HG03558 (cell line): ENCODE measurements around the gene FOXO4.

Experiments
- ATAC-seq: cut with Tn5 transposase; IDR thresholded peaks from one replicate; pipeline ENCODE4 v1.9.1; 2021; ENCODE audit warnings: moderate number of reproducible peaks; ENCODE audit not compliant: unreplicated experiment; ENCODE audit errors: extremely low read depth

Gene FOXO4

DNA sequence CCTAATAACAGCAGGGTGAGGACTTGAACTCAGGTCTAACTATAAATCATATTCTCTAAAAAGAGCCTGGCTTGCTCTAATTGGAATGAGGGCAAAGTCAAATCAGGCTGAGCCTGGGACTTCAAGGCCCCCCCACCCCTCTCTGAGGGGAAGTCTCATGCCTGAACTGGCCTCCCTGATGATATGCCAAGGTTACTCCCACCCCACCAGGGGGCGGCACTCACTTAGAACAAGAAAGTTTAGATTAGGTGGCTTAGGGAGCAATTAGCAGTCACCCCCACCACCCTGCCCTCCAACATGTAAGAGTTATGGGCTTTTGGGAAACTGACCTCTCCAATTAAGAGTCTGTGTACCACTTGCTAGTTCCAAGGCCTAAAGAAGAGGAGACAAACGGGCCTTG lies 2.7 kb downstream of the FOXO4 start:
- no peak for ATAC-seq

DNA sequence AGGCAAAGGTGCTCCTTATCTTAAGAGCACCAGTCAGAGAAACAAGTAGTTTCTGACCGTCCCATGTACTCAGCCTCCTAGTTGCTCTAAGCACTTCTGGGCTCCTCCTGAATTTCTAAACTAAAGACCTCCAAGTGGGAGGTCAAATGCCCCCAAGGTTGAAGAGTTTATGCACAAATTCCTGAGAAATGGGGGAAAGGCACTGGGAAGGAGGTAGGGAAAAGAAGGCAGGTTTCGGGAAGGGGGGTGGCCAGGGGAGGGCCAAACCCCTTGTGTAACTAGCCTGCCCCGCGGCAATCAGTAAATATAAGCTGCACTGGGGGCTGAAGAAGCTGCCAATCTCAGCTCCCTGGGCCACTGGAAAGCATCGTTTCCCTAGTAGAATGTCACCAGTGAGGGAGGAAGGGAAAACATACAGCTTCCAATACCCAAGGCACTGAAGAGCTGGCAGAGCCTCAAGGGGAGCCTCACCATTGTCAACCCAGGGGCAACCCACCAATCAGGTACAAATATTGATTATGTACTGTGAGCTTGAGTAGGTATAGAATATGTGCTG lies 3.4 kb downstream of the FOXO4 start:
- ATAC-seq = no peak

DNA sequence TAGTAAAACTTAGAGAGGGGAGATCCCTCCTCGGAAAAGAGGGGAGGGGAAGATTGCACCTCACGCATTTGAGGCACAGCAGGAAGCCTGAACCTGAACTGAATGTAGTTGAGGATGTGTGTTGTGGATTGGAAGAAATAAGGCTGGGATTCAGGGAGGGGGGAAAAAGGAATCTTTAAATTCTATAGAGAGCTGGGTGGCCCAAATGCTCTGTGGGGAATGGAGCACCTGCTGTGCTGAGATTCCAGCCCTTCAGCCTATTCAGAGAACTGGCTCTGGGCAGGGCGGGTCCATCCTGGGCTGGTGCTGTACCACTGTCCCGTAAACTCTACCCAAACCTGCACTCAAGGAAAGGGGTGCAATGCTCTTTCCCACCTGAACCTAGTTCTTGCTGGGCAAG lies 4.1 kb downstream of the FOXO4 start:
- no peak for ATAC-seq

DNA sequence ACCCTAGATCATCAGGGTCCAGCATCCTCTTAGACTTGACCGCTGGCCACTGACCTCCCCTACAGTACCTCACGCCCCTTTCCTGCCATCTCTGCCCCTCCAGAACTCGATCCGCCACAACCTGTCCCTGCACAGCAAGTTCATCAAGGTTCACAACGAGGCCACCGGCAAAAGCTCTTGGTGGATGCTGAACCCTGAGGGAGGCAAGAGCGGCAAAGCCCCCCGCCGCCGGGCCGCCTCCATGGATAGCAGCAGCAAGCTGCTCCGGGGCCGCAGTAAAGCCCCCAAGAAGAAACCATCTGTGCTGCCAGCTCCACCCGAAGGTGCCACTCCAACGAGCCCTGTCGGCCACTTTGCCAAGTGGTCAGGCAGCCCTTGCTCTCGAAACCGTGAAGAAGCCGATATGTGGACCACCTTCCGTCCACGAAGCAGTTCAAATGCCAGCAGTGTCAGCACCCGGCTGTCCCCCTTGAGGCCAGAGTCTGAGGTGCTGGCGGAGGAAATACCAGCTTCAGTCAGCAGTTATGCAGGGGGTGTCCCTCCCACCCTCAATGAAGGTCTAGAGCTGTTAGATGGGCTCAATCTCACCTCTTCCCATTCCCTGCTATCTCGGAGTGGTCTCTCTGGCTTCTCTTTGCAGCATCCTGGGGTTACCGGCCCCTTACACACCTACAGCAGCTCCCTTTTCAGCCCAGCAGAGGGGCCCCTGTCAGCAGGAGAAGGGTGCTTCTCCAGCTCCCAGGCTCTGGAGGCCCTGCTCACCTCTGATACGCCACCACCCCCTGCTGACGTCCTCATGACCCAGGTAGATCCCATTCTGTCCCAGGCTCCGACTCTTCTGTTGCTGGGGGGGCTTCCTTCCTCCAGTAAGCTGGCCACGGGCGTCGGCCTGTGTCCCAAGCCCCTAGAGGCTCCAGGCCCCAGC lies 5.2 kb downstream of the FOXO4 start:
- ATAC-seq = no peak

DNA sequence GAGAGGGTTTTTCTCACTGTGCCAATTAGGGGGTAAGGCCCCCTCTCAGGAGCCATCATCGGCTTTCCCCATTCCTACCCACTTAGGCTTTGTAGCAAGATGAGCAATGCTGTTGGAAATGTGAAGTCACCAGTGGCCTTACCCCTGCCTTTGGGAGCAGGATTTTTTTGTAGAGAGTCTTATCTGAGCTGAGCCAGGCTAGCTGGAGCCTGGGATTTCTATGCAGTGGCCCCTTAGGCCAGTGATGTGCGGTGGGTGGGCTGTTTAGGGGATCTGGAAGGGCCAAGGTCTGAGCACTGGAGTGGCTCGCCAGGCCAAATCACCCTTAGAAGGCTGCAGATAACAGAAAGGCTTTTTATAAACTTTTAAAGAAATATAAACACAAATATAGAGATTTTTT lies 6.6 kb downstream of the FOXO4 start:
- ATAC-seq = no peak

DNA sequence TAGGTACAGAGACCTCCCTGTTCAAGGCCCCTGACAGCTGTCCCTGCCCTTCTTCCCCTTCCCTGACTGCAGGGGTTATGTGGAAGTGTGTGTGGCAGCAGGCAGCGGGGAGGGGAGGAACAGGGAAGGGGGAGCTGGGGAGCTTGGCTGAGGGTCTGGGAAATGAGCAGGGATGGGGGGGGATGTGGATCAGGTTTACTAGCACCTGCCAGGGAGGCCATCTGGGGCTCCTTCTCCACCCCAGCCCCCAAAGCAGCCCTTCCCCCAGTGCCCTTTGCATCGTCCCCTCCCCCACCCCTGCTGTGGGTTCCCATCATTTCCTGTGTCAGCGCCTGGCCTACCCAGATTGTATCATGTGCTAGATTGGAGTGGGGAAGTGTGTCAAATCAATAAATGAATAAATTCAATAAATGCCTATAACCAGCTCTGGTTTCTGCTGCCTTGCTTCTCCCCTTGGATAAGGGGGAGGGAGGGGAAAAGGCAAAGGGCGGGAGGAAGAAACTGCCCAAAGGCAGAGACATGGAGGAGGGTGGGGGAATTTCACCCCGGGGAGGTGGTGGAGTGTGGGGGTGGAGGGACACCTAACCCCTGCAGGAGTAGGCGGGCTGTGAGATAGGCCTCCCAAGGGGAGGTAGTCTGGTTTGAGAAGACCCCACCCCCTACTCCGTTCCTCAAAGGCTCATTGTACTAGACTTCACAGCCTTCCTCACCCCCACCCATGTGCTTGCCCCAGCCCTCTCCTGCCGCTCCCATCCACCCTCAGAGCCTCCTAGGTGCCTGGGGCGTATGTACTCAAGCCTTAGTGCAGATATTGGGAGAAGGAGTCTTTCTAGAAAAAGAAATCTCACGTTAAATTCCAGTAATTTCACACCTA lies 7.7 kb downstream of the FOXO4 start:
- ATAC-seq = no peak

DNA sequence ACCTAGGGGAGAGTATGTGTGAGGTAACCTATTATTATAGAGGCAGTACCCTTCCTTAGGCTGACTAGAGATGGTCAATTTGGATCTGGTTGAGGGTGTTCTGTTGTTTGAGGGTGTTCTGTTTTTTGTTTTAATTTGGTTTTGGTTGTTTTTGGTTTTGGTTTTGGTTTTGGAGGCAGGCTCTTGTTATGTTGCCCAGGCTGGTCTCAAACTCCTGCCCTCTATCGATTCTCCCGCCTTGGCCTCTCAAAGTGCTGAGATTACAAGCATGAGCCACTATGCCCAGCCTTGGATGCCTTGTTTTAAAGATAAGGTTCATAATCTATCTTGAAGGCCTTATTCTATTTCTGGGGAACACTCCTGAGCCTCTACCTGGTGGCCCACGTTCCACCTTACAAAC lies 10.0 kb downstream of the FOXO4 start:
- ATAC-seq = no peak

DNA sequence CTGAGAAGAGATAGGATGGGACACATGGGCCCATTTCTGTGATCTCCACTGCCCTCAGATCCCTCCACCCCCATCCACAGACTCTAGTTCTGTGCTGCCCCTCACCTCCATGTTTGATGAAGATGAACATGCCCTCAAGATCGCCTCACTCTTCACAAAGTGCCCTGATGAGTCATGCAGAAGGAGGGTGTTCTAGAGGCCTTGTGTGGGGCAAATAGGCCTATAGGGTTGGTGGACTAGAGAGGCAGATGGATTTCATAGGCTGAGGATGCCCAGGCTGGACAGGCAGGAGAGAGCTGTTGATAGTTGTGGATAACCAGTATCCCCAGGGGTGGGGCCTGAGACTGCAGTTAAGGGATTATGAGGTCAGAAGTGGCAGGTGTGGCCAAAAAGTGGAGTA lies 10.8 kb downstream of the FOXO4 start, which contains the start of gene CXorf65:
CXorf65 (minus strand) TSS at position 314 of the 400 bp plus-strand sequence; CDS start at position 130, 184 bp downstream.
- no peak for ATAC-seq

DNA sequence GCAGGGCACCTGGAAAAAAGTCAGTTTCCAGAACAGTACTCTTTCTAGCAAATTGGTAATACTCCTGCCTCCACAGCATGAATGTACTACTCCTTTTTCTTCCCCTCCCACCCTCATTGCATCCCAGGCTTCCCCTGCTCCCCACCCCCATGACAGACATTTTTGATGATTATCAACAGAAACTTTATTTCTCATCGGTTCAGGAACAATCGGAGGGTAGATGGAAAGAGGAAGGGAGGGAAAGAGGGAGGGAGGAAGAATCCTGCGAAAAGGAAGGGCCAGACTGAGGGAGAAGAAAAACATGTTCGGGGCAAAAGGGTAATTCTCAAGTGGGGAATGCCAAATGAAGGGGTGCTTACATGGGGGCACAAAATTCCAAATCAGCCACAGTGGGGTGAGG lies 11.6 kb downstream of the FOXO4 start:
- no peak for ATAC-seq

DNA sequence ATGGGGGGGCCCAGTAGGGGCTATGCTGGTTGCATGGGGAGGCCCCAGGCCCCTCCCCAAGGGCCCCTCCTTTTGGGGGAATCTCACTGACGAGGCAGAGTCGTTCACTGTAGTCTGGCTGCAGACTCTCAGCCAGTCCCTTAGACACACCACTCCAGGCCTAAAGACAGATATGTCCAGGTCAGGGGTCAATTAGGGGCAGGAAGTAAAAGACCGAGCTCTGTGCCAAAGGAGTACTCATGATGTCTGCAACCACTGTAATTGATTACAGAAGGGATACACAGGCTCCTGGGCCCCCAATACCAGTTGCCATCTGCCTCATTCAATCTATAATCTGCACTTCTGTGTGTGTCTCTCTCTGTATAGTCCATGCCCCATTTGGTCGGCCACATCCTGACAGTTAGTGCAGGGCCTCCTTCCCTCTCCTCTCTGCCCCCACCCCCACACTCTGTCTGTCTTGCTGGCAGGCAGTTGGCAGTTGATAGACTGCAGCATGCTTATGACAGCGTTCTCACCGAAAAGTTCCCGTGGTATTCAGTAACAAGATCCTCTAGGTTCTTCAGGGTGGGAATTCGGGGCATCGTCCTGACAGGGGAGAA lies 12.2 kb downstream of the FOXO4 start:
- ATAC-seq = no peak

DNA sequence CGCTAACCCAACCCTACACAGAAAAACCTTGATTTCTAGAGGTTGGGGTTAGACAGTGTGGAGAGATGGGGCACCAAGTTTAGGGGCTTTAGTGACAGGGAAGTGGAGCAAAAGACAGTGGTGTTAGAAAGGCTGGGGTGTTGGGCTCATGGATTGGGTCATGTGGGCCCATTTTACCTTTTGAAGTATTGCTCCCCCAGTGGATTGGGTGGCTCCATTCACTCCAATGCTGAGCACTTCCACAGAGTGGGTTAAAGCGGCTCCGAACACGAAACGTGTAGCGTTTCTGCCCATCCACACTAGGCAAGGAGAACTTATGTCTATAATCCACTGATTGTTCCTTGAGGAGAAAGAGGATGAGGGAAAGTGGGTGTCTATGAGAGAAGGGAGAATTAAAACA lies 13.4 kb downstream of the FOXO4 start:
- no peak for ATAC-seq

DNA sequence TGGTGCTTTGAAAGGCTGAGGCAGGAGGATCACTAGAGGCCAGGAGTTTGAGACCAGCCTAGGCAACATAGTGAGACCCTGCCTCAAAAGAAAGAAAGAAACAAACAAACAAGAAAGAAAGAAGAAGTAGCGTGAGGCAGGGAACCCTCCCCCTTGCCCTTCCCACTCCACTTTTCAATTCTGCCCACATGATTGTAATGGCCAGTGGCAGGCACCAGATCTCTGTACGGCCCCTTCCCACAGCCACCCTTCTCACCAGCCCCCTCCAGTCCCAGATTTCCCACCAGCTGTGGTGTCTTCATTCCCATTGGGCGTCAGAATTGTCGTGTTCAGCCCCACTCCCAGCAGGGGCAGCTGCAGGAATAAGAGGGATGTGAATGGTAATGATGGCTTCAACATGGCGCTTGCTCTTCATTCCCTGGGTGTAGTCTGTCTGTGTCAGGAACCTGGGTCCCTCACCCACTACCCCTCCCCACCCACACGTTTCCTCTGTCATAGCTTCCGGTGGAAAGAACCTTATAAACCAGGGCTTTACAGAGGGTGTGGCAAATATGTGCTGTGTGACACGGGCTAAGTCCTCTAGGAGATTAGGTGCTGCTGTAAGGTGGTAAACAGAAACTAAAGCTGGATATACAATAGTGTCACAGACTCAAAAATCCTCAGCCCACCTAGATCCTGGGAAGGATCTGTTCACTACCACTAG lies 15.6 kb downstream of the FOXO4 start, which contains the start of gene IL2RG:
IL2RG (minus strand) TSS at position 437 of the 703 bp plus-strand sequence; CDS start at position 399, 38 bp downstream.
- ATAC-seq = peak; percentile 83

DNA sequence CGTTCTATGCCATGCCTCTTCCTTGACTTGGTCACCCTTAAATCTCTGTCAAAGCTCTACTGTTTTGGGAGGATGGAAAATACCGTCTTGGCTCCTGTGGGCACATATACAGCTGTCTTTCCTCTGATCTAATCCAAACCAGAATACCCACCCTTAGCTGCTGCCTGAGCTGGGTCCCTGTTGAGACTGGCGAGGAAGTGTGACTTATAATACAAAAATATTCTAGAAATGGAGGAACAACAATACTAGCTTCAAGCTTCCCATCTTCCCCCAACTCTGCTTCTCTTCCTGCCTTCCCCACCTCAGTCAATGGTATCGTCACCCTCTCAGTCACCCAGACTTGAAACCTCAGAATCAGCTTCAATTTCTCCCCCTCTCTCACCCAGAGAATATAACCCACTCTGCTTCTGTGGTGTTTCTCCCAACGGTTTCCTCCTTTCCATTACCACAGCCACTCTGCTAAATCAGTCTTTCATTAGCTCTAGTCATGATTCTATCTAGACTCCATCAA lies 16.3 kb downstream of the FOXO4 start:
- no peak for ATAC-seq

DNA sequence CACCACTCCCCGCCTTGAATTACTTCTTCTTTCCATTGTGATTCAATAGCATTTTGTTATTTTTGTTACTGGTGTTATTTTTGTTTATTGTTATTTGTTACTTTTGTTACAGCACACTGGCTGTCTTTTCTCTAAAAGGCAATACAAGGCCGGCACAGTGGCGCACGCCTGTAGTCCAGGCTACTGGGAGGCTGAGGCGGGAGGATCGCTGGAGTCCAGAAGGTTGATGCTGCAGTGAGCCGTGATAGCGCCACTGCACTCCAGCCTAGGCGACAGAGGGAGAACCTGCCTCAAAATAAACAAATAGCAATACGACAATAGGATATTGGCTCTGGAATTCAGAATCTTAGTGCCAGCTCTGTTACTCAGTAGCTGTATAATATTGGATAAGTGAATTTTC lies 21.7 kb downstream of the FOXO4 start:
- no peak for ATAC-seq

DNA sequence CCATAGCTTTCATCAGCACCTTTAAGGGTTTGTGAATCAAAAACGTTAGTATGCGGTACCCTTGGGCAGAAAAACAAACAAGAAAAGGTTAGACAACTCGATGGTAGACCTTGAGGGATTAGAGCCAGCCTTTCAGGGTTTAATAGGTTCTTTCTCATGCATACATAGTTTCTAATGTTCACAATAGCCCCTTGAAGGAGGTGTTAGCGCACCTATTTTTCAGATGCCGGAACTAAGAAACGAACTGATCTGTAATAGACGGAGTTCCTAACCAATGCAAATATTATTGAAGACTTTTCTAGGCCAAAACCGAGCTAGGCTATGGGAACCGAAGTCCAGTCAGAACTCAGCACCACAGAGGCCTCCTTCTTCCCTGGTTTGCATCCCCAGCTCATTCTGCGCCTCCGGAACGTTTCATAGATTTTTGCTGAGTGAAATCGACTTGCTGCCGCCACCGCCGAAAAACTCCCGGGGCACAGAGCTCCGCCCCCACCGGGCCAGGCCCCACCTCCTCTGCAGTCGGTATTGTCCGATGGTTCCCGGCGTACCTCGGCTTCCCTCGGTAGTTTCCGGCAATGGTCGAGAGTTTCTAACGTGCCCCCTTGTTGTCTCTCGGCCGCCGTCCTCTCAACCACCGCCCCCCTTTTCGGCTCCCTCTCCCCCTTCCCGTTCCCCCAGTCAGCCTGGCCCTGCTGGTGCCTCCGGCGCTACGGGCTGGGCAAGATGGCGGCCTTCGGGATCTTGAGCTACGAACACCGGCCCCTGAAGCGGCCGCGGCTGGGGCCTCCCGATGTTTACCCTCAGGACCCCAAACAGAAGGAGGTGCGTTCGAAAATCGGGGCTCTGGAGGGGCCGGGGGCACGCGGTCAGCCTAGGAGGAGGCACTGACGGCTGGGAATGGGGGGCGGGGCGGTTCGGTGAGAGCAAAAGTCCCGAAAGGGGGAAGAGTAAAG lies 22.7 kb downstream of the FOXO4 start, which contains the start of gene MED12:
MED12 (plus strand) TSS at position 565 of the 953 bp plus-strand sequence; CDS start at position 724, 159 bp downstream.
- peak; percentile 84 for ATAC-seq

DNA sequence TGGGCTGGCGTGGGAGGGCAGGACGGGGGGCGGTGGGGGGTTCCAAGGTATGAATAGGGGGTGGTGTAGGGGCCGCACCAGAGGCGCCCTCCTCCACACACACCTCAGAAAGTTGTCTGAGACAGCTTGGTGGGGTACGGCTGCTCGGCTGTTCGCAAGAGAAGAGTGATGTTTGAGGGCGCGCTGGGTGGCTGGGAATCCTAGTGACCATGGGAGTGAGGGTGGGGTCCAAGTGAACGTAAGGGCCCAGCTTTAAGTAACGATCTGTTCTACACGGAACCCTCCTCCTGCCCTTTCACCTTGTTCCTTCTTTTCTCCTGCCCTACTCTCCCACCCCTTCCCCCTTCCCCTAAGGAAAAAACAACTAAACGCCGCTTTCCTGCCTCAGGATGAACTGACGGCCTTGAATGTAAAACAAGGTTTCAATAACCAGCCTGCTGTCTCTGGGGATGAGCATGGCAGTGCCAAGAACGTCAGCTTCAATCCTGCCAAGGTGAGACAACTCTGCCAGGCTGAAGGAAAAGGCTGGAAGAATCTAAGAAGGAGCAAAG lies 23.4 kb downstream of the FOXO4 start:
- ATAC-seq = no peak

DNA sequence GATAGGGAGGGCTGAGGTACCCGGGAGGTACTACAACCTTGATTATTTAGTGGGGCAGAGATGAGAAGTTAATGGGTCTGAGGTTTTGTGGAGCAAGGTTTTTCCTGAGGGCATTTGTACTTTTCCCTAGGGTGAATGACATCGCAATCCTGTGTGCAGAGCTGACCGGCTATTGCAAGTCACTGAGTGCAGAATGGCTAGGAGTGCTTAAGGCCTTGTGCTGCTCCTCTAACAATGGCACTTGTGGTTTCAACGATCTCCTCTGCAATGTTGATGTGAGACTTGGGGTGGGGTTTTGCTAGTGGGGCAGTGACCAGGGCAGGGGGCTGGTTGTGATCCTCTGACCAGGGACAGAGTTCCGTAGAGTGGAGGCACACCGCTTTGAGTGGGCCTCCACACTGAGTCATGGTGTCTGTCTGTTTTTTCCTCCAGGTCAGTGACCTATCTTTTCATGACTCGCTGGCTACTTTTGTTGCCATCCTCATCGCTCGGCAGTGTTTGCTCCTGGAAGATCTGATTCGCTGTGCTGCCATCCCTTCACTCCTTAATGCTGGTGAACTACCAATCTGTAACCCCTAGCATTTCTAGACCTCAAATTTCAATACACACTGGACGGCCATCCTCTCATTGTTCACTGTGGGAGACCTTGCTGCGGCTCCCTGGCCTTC lies 32.6 kb downstream of the FOXO4 start:
- no peak for ATAC-seq
